T-cell (primary cell): Measurements from ENCODE around the gene REXO1. TPM values are rescaled to one million over a fixed set of nuclear protein-coding genes. Genes with fewer than 3 reads are reported as not detected.
A peak's percentile ranks its signal among the peaks of the same experiment; 100 is the strongest.

Source experiments
- ATAC-seq, 4 experiments: fragments of 200-7000 bp in 3 of 4; fragments of 150-1000 bp in 1 of 4; cut with Tn5 transposase; replicated peaks in 1 of 4; 1 replicate in 3 of 4; 2 replicates in 1 of 4; pipeline ENCODE4 v1.10.0; 2021; ENCODE audit warnings: moderate library complexity in 3 of 4, mild to moderate bottlenecking in 2 of 4, moderate number of reproducible peaks in 1 of 4
- CTCF ChIA-PET, 2 donors: fragments of 300-600 bp; sonication (Branson Sonifier 250); formaldehyde crosslinking; loops; one replicate each; lab custom pipeline; 2022; ENCODE audit warnings: antibody characterized with exemption in 2 of 2; lab: Charles Lee
- POLR2A ChIA-PET, 2 donors: fragments of 300-600 bp; sonication (Branson Sonifier 250); formaldehyde crosslinking; loops; one replicate each; lab custom pipeline; 2022; ENCODE audit warnings: antibody characterized with exemption in 2 of 2; lab: Charles Lee
- DNase-seq, 35 experiments: peaks; one replicate each; pipeline versions ENCODE4 v3.0.0 to v3.0.0-alpha.2; 2013 to 2023
- H3K27ac ChIP-seq: one replicate; pipeline ENCODE4 v1.5.1; 2013; ENCODE audit warnings: low read length
- H3K27me3 ChIP-seq, 2 experiments: replicated peaks in 1 of 2; 1 replicate in 1 of 2; 2 replicates in 1 of 2; pipeline versions ENCODE4 v1.6.1 to v1.7.0; 2013; ENCODE audit warnings: low read length in 1 of 2, mixed read lengths in 1 of 2; ENCODE audit not compliant: control insufficient read depth in 2 of 2, insufficient read depth in 2 of 2; ENCODE audit errors: extremely low read depth in 1 of 2
- H3K36me3 ChIP-seq, 2 donors: 1 replicate in 1 of 2; 2 replicates in 1 of 2; pipeline versions ENCODE4 v1.6.1 to v1.7.0; 2013; ENCODE audit warnings: low read length in 1 of 2; ENCODE audit not compliant: control insufficient read depth in 2 of 2, insufficient read depth in 1 of 2; ENCODE audit errors: extremely low read depth in 1 of 2
- H3K4me1 ChIP-seq, 2 experiments: 1 replicate in 1 of 2; 2 replicates in 1 of 2; pipeline versions ENCODE4 v1.6.1 to v1.7.0; 2013; ENCODE audit warnings: low read length in 2 of 2, mixed read lengths in 1 of 2; ENCODE audit not compliant: insufficient read depth in 2 of 2, control insufficient read depth in 1 of 2; ENCODE audit errors: extremely low read depth in 1 of 2
- H3K4me3 ChIP-seq, 2 donors: 1 replicate in 1 of 2; 2 replicates in 1 of 2; pipeline versions ENCODE4 v1.5.1 to v1.7.0; 2013; ENCODE audit warnings: mild to moderate bottlenecking in 2 of 2, low read length in 1 of 2, moderate library complexity in 1 of 2; ENCODE audit not compliant: control insufficient read depth in 1 of 2; ENCODE audit errors: extremely low read depth in 1 of 2
- H3K9me3 ChIP-seq: 2 replicates; pipeline ENCODE4 v1.7.0; 2013
- H3K27ac Mint-ChIP-seq, 2 donors: one replicate each; pipeline ENCODE4 v1.8.0; 2020 to 2021; ENCODE audit warnings: mild to moderate bottlenecking in 2 of 2, mixed read lengths in 2 of 2
- H3K27me3 Mint-ChIP-seq, 2 donors: one replicate each; pipeline ENCODE4 v1.8.0; 2021 to 2022; ENCODE audit warnings: mixed read lengths in 2 of 2
- H3K36me3 Mint-ChIP-seq: one replicate; pipeline ENCODE4 v1.8.0; 2021; ENCODE audit warnings: mixed read lengths
- H3K4me1 Mint-ChIP-seq, 3 donors: one replicate each; pipeline ENCODE4 v1.8.0; 2020 to 2022; ENCODE audit warnings: mixed read lengths in 3 of 3, mild to moderate bottlenecking in 1 of 3
- H3K4me3 Mint-ChIP-seq, 3 donors: one replicate each; pipeline ENCODE4 v1.8.0; 2020 to 2022; ENCODE audit warnings: mild to moderate bottlenecking in 3 of 3, mixed read lengths in 3 of 3, moderate library complexity in 3 of 3
- H3K9me3 Mint-ChIP-seq, 3 donors: one replicate each; pipeline ENCODE4 v1.8.0; 2020 to 2022; ENCODE audit warnings: mixed read lengths in 3 of 3
- WGBS: methylation state at CpG from one replicate; pipeline ENCODE4 v1.1.5; 2013; ENCODE audit warnings: missing lambda C conversion rate; ENCODE audit not compliant: insufficient coverage; 5-methylcytosine and 5-hydroxymethylcytosine counted together
- total RNA-seq, 35 experiments: library from RNA in 6 of 35; stranded (reverse) in 6 of 35; fragments of 120-200 nt in 1 of 35; gene quantifications; one replicate each; pipeline versions ENCODE4 v1.2.1 to v1.2.4 and lab custom pipeline; 2013 to 2026

Gene REXO1
- total RNA-seq, 5 donors from 2014 or later (not counting 1 experiment from before 2014, with no cell fraction given): 68.4 to 97.5 (median 78.7) TPM

DNA sequence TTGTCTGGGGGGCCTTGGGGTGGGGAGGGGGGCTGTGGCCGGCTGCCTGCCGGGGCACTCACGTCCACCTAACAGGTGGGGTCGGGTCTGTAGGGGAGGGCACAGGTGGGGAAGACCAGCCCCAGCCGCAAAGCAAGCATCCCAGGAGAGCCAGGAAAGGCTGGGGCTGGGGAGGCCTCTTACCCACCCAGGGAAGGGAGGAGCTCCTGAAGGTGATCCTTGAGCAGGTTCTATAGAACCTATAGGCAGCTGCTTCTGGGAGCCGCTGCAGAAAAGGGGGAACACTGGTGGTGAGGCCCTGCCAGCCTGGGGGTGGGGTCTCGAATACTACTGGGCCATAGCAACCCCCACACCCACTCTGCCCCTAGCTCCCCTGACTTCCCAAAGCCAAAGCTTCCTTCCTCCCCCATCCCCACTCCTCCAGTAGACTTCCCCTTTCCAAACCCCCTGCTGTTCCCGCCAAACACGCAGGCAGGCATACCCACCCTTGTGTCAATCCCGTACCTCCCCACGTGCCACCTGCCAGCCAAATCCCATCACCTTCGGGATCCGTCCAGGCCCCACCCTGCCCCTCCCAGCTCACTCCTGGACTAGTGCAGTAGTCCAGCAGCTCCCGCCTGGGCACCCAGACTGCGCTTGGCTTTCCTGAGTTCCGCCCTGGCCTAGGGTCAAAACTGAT lies 9.5 kb upstream of the REXO1 start:
- DNase-seq (no peak), ATAC-seq (no peak)
- 79% methylated on average over 14 of the region's 16 CpGs for WGBS
- CTCF ChIA-PET: interaction anchor here in 1 of 2 donors (0.6 kb wide), 1 partner anchor 1418 kb away, joined by 5 read pairs; no protein-coding TSS in a partner anchor
- POLR2A ChIA-PET: no interaction called here
- Mint-ChIP-seq H3K36me3 (no peaks in the 10 kb centered on the region), H3K9me3 (no peaks in the 10 kb centered on the region), H3K27me3 (no peaks in the 10 kb centered on the region), H3K4me3 (peak overlapping the region; percentile 56 to 98 (median 64)), H3K4me1 (peaks cover 57 to 69% (median 67%) of the 10 kb centered on the region in 3 donors), H3K27ac (peak overlapping the region; percentile 82 to 85)
- no peaks in the 10 kb centered on the region for H3K9me3 ChIP-seq
- H3K4me1 ChIP-seq: peaks cover 67 to 94% of the 10 kb centered on the region in 2 experiments
- no peaks in the 10 kb centered on the region for H3K36me3 ChIP-seq
- peak overlapping the region; percentile 69 for H3K27ac ChIP-seq
- no peaks in the 10 kb centered on the region for H3K27me3 ChIP-seq
- peak overlapping the region in 1 of 2 donors; percentile 53 for H3K4me3 ChIP-seq

DNA sequence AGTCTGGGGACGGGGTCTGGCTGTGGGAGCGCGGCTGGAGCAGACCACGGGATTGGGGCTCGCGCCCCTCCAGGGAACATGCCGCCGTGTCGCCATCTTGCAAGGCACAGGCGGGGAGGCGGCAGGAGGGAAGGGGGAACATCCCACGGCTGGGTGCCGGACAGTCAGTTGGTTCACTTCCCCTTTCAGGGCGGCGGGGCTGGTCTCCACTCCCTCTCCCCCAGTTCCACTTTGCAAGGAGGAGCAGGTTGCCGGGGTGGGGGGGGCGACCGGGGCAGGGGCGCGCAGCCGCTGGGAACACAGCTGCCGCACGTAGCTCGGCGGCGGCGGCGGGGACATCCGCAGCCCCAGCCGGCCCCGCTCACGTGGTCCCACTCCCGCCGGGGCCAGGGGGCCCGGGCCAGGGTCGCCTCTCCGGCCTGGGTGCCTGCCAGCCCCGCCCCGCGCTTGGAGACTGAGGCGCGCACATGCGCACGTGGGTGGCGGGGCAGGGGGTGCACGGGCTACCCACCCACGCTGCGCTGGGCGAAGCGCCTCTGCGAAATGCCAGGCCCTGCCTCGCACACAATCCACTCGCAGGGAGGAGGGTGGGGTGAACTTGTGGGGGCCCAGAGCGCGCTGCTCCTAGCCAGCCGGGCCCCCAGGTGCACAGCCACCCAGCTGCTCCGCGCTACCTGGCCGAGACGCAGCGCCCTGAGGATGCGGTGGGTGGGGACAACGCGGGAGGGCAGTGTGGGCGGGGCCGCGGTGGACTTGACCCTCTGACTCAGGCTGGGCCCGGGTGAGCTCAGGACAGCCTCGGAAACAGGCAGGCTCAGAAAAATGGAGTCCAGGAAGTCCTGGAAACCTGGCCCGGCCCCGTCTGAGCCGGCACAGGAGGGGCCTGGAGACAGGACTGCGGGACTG lies 8.7 kb upstream of the REXO1 start:
- CTCF ChIA-PET: interaction anchor here in 1 of 2 donors (0.6 kb wide), 1 partner anchor 1419 kb away, joined by 5 read pairs; no protein-coding TSS in a partner anchor
- H3K27ac Mint-ChIP-seq: peak overlapping the region; percentile 90 to 95
- no peaks in the 10 kb centered on the region for H3K36me3 ChIP-seq
- no peaks in the 10 kb centered on the region for H3K27me3 Mint-ChIP-seq
- DNase-seq (peak in 11 of 35 experiments; percentile 12 to 54 (median 35)), ATAC-seq (peak; percentile 7 to 22 (median 12))
- H3K4me3 Mint-ChIP-seq: peak overlapping the region; percentile 75 to 98 (median 80)
- POLR2A ChIA-PET: interaction anchor here (0.5 to 0.9 kb wide), 3 partner anchors 66 to 104 kb away, joined by 3 to 4 read pairs (median 3); no protein-coding TSS in a partner anchor
- H3K4me1 Mint-ChIP-seq: peaks cover 51 to 71% (median 70%) of the 10 kb centered on the region in 3 donors
- H3K4me3 ChIP-seq: peak overlapping the region; percentile 75 to 79
- 2% methylated on average over 57 of the region's 73 CpGs for WGBS
- no peaks in the 10 kb centered on the region for H3K27me3 ChIP-seq
- H3K9me3 ChIP-seq: no peaks in the 10 kb centered on the region
- H3K9me3 Mint-ChIP-seq: no peaks in the 10 kb centered on the region
- H3K36me3 Mint-ChIP-seq: no peaks in the 10 kb centered on the region
- H3K4me1 ChIP-seq: peaks cover 73 to 97% of the 10 kb centered on the region in 2 experiments
- H3K27ac ChIP-seq: peak overlapping the region; percentile 88

DNA sequence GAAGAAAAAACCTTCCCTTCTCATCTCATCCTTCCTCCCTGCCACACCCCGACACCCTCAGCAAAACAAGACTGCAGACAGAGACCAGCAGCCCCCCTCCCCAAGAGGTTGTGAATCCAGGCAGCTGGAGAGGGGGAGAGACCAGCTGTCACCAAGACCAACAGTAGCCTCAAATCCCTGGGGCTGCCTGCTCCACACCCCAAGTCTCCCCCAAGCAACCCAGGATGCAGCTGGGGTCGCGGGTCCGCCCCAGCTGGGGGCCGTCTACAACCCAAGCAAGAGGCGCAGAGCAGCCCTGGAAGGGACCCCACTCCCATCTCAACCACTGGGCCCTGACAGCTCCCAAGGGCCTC lies 8.0 kb upstream of the REXO1 start:
- ChIA-PET POLR2A (interaction anchor here (0.5 to 0.9 kb wide), 2 partner anchors 67 to 105 kb away, joined by 3 to 4 read pairs; no protein-coding TSS in a partner anchor), CTCF (no interaction called here)
- no peak for ATAC-seq
- H3K9me3 Mint-ChIP-seq: no peaks in the 10 kb centered on the region
- Histone ChIP-seq H3K27ac (peak overlapping the region; percentile 88), H3K4me3 (peak overlapping the region; percentile 75 to 79), H3K36me3 (no peaks in the 10 kb centered on the region), H3K9me3 (no peaks in the 10 kb centered on the region), H3K4me1 (peaks cover 68 to 96% of the 10 kb centered on the region in 2 experiments), H3K27me3 (no peaks in the 10 kb centered on the region)
- H3K27ac Mint-ChIP-seq: peak overlapping the region; percentile 90 to 95
- no peak for DNase-seq
- no peaks in the 10 kb centered on the region for H3K27me3 Mint-ChIP-seq
- 40% methylated on average over 1 of the region's 6 CpGs for WGBS
- peaks cover 46 to 67% (median 66%) of the 10 kb centered on the region in 3 donors for H3K4me1 Mint-ChIP-seq
- H3K4me3 Mint-ChIP-seq: peak overlapping the region; percentile 75 to 98 (median 80)
- H3K36me3 Mint-ChIP-seq: no peaks in the 10 kb centered on the region

DNA sequence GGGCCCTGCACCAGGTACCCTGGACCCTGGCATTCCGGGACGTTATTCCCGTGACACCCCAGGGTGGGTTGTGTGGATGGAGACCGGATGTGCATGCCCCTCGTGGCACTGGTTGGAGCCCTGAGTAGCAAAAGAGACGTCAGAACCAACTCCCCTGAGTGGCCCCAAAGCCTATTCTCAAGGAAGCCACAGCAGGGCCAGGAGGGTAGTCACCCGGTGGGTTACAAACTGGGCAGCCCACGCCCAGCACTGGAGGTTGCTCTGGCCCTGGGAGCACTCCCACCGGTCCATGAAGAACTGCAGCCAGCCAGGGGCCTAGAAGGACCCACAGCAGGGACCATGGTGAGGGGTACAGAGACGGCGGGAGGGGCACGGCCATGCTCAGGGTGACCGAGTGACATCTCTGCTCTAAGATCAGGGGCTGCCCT lies 7.6 kb upstream of the REXO1 start:
- peaks cover 46 to 68% (median 66%) of the 10 kb centered on the region in 3 donors for H3K4me1 Mint-ChIP-seq

DNA sequence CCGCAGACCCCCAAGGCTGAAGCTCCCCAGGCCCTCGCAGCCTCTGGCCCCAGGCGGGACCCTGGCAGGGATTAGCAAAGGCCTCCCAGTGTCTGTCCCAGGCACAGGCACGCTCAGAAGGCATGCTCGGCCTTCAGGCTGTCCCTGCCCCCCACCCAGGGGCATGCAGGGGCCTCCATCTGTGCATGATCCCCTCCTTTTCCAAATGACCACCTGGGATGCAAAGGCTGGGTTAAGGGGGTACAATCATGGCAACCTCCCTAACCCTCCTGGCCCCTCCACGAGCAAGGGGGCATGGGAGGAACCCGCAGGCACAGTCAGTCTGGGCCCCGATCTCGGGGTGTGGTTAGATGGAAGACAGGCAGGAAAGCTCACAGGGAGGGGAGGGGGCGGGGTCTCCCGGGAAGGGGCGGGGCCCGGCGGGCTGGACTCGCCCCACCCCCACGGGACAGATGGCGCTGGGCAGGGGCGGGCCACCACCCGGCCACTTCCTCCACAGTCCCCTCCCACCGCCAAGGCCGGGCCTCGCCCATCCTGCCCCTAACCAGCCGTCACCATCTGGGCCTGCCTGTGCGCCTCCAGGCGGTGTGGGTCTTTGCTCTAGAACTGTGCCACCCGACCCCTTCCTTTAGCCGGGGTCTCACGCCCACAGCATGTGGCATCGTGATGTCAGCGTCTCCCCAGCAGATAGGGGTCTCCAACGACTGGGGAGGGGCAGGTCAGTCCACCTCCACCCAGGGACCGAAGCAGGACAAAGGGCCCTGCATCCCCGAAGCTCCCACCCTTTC lies 7.0 kb upstream of the REXO1 start:
- peak; percentile 53 to 78 (median 74) for ATAC-seq
- Histone ChIP-seq H3K4me3 (peak overlapping the region; percentile 75 to 79), H3K4me1 (peaks cover 57 to 93% of the 10 kb centered on the region in 2 experiments), H3K9me3 (no peaks in the 10 kb centered on the region), H3K27ac (peak overlapping the region; percentile 88), H3K36me3 (no peaks in the 10 kb centered on the region), H3K27me3 (no peaks in the 10 kb centered on the region)
- no peaks in the 10 kb centered on the region for H3K36me3 Mint-ChIP-seq
- ChIA-PET CTCF (interaction anchor here in 1 of 2 donors (0.6 to 0.7 kb wide), 3 partner anchors 29 to 434 kb away, joined by 3 to 4 read pairs (median 4); no protein-coding TSS in a partner anchor), POLR2A (no interaction called here)
- H3K9me3 Mint-ChIP-seq: no peaks in the 10 kb centered on the region
- 14% methylated on average over 25 of the region's 33 CpGs for WGBS
- H3K27me3 Mint-ChIP-seq: no peaks in the 10 kb centered on the region
- H3K4me1 Mint-ChIP-seq: peaks cover 50 to 66% (median 64%) of the 10 kb centered on the region in 3 donors
- peak overlapping the region; percentile 75 to 98 (median 80) for H3K4me3 Mint-ChIP-seq
- H3K27ac Mint-ChIP-seq: peak overlapping the region; percentile 90 to 95
- peak; percentile 48 to 88 (median 68) for DNase-seq

More for the DNA sequence above, 7.6 kb upstream of the REXO1 start:
- ChIA-PET CTCF (interaction anchor here in 1 of 2 donors (0.6 kb wide), 1 partner anchor 30 kb away, joined by 3 read pairs; no protein-coding TSS in a partner anchor), POLR2A (interaction anchor here in 1 of 2 donors (0.9 kb wide), 1 partner anchor 105 kb away, joined by 4 read pairs; no protein-coding TSS in a partner anchor)
- Histone ChIP-seq H3K27me3 (no peaks in the 10 kb centered on the region), H3K4me3 (peak overlapping the region; percentile 75 to 79), H3K4me1 (peaks cover 63 to 96% of the 10 kb centered on the region in 2 experiments), H3K27ac (peak overlapping the region; percentile 88), H3K9me3 (no peaks in the 10 kb centered on the region), H3K36me3 (no peaks in the 10 kb centered on the region)
- Mint-ChIP-seq H3K27me3 (no peaks in the 10 kb centered on the region), H3K4me3 (peak overlapping the region; percentile 75 to 98 (median 80)), H3K27ac (peak overlapping the region; percentile 90 to 95), H3K36me3 (no peaks in the 10 kb centered on the region), H3K9me3 (no peaks in the 10 kb centered on the region)
- ATAC-seq (peak; percentile 4 to 23 (median 11)), DNase-seq (peak in 5 of 35 experiments; percentile 21 to 49 (median 34))
- WGBS: 0% methylated on average over 6 of the region's 13 CpGs
